Skin epidermis (tissue), 12 donors: ENCODE data around the gene NOTCH1.

Experiments
- H3K27ac ChIP-seq, 21 experiments: fragments of 200-600 bp; sonication (generic) in 11 of 21; one replicate each; pipeline ENCODE4 v1.5.0; 2020; ENCODE audit warnings: mild to moderate bottlenecking in 3 of 21, inconsistent platforms in 2 of 21, moderate library complexity in 2 of 21
- H3K4me3 ChIP-seq, 7 experiments: fragments of 200-600 bp; sonication (generic) in 2 of 7; one replicate each; pipeline ENCODE4 v1.5.0; 2020; ENCODE audit warnings: inconsistent platforms in 2 of 7, mild to moderate bottlenecking in 2 of 7, moderate library complexity in 1 of 7

NOTCH1 gene

GRCh38 chr9:136455043-136456002 is 90.5 kb downstream of the NOTCH1 start:
- Histone ChIP-seq H3K27ac (no peak overlapping the region), H3K4me3 (no peak overlapping the region)

- Histone ChIP-seq H3K27ac (no peak overlapping the region), H3K4me3 (no peak overlapping the region)
Observed at GRCh38 chr9:136454026-136454796, 91.6 kb downstream of the NOTCH1 start.

GRCh38 chr9:136453326-136453725 is 92.5 kb downstream of the NOTCH1 start:
- no peak overlapping the region for H3K27ac ChIP-seq
- H3K4me3 ChIP-seq: no peak overlapping the region

GRCh38 chr9:136451221-136451877 is 94.5 kb downstream of the NOTCH1 start:
- Histone ChIP-seq H3K27ac (no peak overlapping the region), H3K4me3 (no peak overlapping the region)

GRCh38 chr9:136448655-136449054 is 97.2 kb downstream of the NOTCH1 start:
- H3K27ac ChIP-seq: no peak overlapping the region
- H3K4me3 ChIP-seq: no peak overlapping the region

- Histone ChIP-seq H3K4me3 (no peak overlapping the region), H3K27ac (no peak overlapping the region)
Observed at GRCh38 chr9:136447173-136447778, 98.6 kb downstream of the NOTCH1 start.

- Histone ChIP-seq H3K4me3 (no peak overlapping the region), H3K27ac (no peak overlapping the region)
Observed at GRCh38 chr9:136445799-136446198, 100.0 kb downstream of the NOTCH1 start.
